ENCODE measurements around the gene KCNG1. TPM values are rescaled to one million over a fixed set of nuclear protein-coding genes. Genes with fewer than 3 reads are reported as not detected.
A peak's percentile ranks its signal among the peaks of the same experiment; 100 is the strongest.
"Not testable (repeated sequence)": the region's sequence is repeated elsewhere in the genome, so short reads cannot be mapped to it uniquely, and the experiment has no call there.

Gene KCNG1
- total and polyA plus RNA-seq, 8 donors: 0.98 to 4.0 (median 2.1) TPM

GRCh38 chr20:50981714-50982048, 41.2 kb downstream of the KCNG1 start:
- no peaks in the 10 kb centered on the region for H3K9me3 ChIP-seq
- 84 to 86% methylated on average over 3 of the region's 3 CpGs for WGBS, 2 donors
- no peaks in the 10 kb centered on the region for H3K4me1 ChIP-seq
- H3K4me3 ChIP-seq: no peak overlapping the region
- intact Hi-C loops (cut with DNase I): loop anchor here in 1 of 3 donors (5.0 kb wide), 1 partner anchor 326 kb away; no protein-coding TSS in a partner anchor
- H3K27ac ChIP-seq: no peak overlapping the region
- H3K36me3 ChIP-seq: no peaks in the 10 kb centered on the region
- no peak for TF ChIP-seq CTCF (IDR thresholded peaks at IDR 0.05)
- no peaks in the 10 kb centered on the region for H3K27me3 ChIP-seq
- no peak for ATAC-seq
- FAIRE-seq: no peak
- no peak for DNase-seq

DNA sequence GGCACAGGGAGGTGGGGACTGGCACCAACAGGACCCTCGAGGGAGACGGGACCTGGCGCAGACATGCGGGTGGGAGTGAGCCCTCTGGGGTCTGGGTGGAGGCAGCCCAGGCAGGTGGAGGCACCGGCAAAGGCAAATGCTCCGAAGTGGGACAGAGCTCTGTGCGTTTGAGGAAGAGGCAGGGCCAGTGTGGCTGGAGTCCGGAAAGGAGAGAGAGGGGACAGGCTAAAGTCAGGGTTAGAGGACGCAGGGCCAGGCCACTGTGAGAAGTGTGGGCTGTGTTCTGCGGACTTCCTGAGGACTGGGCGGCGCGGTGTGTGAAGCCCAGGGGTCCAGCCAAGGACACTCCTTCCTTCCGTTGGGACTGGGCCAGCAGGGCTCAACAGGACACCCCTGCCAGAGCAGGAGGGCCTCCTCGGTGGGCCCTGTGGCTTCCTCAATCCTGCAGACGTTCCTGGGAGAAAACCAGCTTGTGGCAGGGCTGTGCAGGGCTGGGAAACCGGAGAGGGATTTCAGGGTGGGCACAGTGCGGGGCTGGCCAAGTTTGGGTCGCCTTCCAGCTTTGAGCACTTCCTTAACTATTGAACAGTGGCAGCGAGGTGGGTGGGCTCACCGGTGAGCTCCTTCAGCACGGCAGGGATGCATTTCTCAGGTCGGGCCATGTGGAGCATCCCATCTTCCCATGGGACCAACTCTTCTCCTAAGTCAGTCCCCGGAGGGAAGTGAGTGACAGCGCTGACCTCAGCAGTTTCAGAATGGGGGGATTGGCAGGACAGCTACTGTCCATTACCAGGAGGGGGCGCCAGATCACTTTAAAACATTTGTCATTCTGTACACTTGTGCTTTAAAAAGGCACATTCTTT, 41.8 kb downstream of the KCNG1 start:
- no peak overlapping the region for H3K27ac ChIP-seq
- H3K4me3 ChIP-seq: no peak overlapping the region
- FAIRE-seq: no peak
- peak in 5 of 6 donors; percentile 16 to 65 (median 47) for DNase-seq
- no peaks in the 10 kb centered on the region for H3K4me1 ChIP-seq
- WGBS, 2 donors: 35 to 42% methylated on average over 26 of the region's 26 CpGs
- no peaks in the 10 kb centered on the region for H3K27me3 ChIP-seq
- TF ChIP-seq CTCF (IDR thresholded peaks at IDR 0.05): peak; percentile 56 to 85 (median 64)
- no peaks in the 10 kb centered on the region for H3K36me3 ChIP-seq
- H3K9me3 ChIP-seq: no peaks in the 10 kb centered on the region
- intact Hi-C loops (cut with DNase I): loop anchor here in 1 of 3 donors (5.0 kb wide), 1 partner anchor 326 kb away; no protein-coding TSS in a partner anchor
- ATAC-seq: peak; percentile 28 to 77 (median 66)

DNA sequence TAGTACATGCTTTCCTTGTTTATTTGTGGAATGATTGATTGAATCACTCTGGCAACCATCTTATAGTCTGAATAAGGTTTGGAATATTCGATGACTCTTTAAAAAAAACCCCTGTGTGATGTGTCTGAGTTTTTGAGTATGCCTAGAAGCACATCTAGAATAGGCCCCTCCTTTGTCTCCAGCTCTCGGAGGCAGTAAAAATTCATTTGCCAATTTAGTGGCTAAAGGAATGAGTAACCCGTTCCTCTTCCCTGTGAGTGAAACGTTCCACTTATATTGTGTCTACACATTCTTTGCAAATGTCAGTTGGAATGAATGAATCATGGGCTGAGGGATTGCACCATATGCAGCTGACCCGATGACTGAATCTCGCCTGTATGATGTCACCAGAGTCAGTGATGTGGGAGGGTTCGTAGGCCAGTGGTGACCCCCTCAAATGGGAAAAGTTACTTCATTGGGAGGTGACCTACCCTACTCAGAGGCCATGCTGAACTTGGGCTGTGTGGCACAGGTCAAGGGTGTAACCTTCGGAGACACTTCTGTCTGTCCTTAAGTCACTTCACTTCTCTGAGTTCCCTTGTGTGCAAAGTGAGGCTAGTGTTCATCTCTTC, 42.7 kb downstream of the KCNG1 start:
- no peak for TF ChIP-seq CTCF (IDR thresholded peaks at IDR 0.05)
- no peaks in the 10 kb centered on the region for H3K36me3 ChIP-seq
- no peaks in the 10 kb centered on the region for H3K27me3 ChIP-seq
- H3K4me3 ChIP-seq: no peak overlapping the region
- H3K27ac ChIP-seq: no peak overlapping the region
- ATAC-seq (peak in 2 of 4 donors; percentile 39 to 59), FAIRE-seq (no peak), DNase-seq (no peak)
- WGBS, 2 donors: 49 to 63% methylated on average over 8 of the region's 8 CpGs
- no peaks in the 10 kb centered on the region for H3K9me3 ChIP-seq
- intact Hi-C loops (cut with DNase I): loop anchor here in 1 of 3 donors (5.0 kb wide), 1 partner anchor 327 kb away; no protein-coding TSS in a partner anchor
- no peaks in the 10 kb centered on the region for H3K4me1 ChIP-seq

- not testable (repeated sequence) for DNase-seq
Observed at GRCh38 chr20:50978533-50978932, 44.4 kb downstream of the KCNG1 start.

More at GRCh38 chr20:50978533-50978932, 44.4 kb downstream of the KCNG1 start:
- not testable (repeated sequence) for H3K4me3 ChIP-seq, H3K27me3 ChIP-seq, ATAC-seq, H3K9me3 ChIP-seq, H3K27ac ChIP-seq, FAIRE-seq, H3K4me1 ChIP-seq, H3K36me3 ChIP-seq
- intact Hi-C loops (cut with DNase I): loop anchor here in 1 of 3 donors (10.0 kb wide), 1 partner anchor 626 kb away; no protein-coding TSS in a partner anchor
- 66 to 74% methylated on average over 4 of the region's 4 CpGs for WGBS, 2 donors

Data from pancreas (tissue), 10 donors.